HEK293T (cell line): Measurements from ENCODE around the gene SYT2.

Experiments
- ARNT ChIP-seq: fragments of 450-650 bp; IDR thresholded peaks from 2 replicates; pipeline ENCODE4 v1.6.1; 2017; ENCODE audit warnings: mild to moderate bottlenecking
- BHLHE40 ChIP-seq: fragments of 450-650 bp; IDR thresholded peaks from 2 replicates; pipeline ENCODE4 v1.6.1; 2016; ENCODE audit warnings: mild to moderate bottlenecking, moderate library complexity, borderline replicate concordance
- FOXA1 ChIP-seq: fragments of 450-650 bp; IDR thresholded peaks from 2 replicates; pipeline ENCODE4 v1.6.1; 2016; ENCODE audit warnings: mild to moderate bottlenecking
- FOXK2 ChIP-seq: fragments of 450-650 bp; IDR thresholded peaks from 2 replicates; pipeline ENCODE4 v1.6.1; 2016; ENCODE audit warnings: mild to moderate bottlenecking
- SP1 ChIP-seq: fragments of 450-650 bp; IDR thresholded peaks from 2 replicates; pipeline ENCODE4 v1.6.1; 2017

DNA sequence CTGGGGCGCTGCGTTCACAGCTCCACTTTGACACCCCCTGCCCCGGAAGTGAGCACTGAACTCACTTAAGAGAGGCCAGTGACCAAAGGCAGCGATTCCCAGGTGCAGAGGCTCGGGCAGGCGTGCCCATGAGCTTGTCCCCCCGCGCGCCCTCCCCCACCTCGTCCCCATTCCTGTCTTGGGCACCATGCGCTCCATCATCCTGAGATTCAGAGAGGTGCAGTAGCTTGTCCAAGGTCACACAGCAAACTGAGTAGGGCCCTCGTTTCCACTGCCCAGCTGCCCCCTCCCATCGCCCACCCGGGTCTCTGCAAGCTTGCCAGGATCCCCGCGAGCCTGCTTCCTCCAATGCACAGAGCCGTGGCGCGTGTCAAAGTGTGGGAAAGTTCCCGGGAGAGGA lies 68.0 kb downstream of the SYT2 start:
- no peak for TF ChIP-seq ARNT
- no peak for TF ChIP-seq FOXK2
- no peak for TF ChIP-seq BHLHE40
- no peak for TF ChIP-seq FOXA1
- TF ChIP-seq SP1: no peak
